Activated gamma-delta T cell treated with anti-CD3 and anti-CD28 coated beads, Interleukin-2, amount 50 U/mL, for 16 hours (primary cell): ENCODE data around the gene RGS6.
"Not testable (repeated sequence)": the region's sequence is repeated elsewhere in the genome, so short reads cannot be mapped to it uniquely, and the experiment has no call there.

Experiments used
- DNase-seq: peaks from one replicate; pipeline ENCODE4 v3.0.0-alpha.2; 2020; ENCODE audit warnings: low read depth

Gene RGS6

DNA sequence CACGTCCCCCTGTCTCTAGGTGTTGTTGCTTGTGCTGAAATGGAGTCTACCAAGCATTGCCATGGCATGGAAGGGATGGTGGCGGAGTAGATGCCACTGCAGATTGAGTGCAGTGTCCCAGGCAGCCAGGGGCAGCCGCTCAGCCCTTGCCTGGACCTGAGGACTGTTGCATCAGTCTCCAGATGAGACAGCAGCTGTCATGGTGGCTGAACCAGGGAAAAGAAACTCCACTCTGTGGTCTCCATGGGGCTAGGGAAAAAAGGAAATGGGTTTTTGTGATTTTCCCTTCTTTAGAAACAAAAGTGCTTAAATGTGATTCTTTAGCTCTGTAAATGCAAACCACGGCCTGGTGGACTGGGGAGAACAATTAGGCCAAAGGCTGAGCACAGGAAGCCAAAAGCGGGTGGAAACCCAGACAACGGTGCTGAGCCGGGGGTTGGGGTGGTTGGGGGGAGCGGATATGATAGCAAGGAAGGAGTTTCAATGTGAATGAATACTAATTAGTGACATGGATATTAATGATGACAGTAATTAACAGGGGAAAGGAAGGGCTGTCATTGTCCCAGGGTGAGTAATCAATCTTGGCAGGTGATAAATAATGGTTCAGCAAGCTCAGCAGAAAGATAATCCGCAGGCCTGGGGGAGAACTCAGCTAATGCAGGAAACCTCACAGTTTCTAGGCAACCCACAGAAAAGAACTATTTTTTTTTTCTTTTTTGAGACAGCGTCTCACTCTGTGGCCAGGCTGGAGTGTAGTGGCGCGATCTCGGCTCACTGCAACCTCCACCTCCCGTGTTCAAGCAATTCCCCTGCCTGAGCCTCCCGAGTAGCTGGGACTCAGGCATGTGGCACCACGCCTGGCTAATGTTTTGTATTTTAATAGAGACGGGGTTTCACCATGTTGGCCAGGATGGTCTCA is 519.1 kb downstream of the RGS6 start:
- DNase-seq: peak; percentile 24

GRCh38 chr14:72452774-72453173 is 520.5 kb downstream of the RGS6 start:
- DNase-seq: no peak

- no peak for DNase-seq
Observed at GRCh38 chr14:72454388-72455160, 522.3 kb downstream of the RGS6 start.

- DNase-seq: no peak
Observed at GRCh38 chr14:72457641-72458040, 525.4 kb downstream of the RGS6 start.

- DNase-seq: no peak
Observed at GRCh38 chr14:72462056-72462455, 529.8 kb downstream of the RGS6 start.

GRCh38 chr14:72463291-72463866 is 531.1 kb downstream of the RGS6 start:
- no peak for DNase-seq

- no peak for DNase-seq
Observed at GRCh38 chr14:72464226-72464625, 532.0 kb downstream of the RGS6 start.

GRCh38 chr14:72466325-72466724 is 534.1 kb downstream of the RGS6 start:
- no peak for DNase-seq

GRCh38 chr14:72471346-72471745 is 539.1 kb downstream of the RGS6 start:
- DNase-seq: no peak

GRCh38 chr14:72472845-72473244 is 540.6 kb downstream of the RGS6 start:
- no peak for DNase-seq

DNA sequence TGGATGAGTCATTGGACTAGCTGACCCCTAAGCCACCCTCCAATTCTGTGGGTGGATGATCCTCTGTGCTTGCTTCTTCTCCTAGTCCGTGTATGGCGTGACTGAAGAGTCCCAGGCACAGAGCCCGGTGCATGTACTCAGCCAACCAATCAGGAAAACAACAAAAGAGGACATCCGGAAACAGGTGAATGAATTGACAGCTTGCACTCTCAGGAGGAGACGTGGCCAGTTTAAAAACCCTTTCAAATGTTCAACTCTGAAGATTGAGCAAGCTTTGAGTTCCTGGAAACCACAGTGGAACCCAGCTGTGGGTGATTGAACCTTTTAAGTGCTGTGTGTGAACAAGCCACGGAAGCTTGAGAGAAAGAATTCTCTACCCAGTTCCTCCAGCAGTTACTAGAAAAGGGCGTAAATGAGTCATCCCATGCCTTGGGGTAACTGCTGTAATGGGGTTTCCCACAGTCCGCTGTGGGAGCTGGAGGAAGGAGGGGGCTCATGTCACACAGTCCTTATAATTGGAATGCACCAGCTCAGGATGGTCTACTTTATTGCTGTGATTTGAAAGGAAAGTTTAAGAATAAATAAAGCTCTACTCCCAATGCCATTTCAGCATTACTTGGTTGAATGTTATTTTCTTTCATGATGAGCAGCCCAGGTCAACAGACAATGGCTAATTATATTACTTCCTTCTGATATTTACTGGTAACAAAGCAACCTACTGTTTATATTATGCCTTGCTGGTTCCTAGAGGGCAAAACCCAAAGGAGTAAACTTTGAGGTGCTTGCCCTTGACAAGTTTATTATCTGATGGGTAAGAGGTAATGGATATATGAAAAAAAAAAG is 544.6 kb downstream of the RGS6 start:
- DNase-seq: peak; percentile 57

GRCh38 chr14:72477578-72477977 is 545.3 kb downstream of the RGS6 start:
- not testable (repeated sequence) for DNase-seq

DNA sequence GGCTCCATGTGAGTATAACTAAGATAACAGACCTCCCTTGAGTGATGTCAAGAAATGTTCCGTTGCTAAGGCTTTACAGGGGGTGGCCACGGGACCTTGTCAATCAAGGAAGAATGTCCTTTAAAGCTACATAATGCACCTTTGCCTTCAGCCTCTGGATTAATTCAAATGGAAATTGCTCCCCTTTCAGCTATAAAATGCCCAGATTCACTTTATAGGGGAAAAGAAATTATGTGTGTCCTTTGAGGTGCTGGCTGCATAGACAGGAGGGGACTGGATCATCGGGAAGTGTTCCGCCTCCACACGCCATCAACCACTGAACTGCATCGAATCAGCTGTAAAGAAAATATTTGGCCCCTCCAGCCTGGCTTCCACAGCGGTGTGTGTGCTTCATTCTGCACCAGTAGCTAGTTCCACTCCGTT is 546.3 kb downstream of the RGS6 start:
- DNase-seq: no peak

- no peak for DNase-seq
Observed at GRCh38 chr14:72479461-72479931, 547.3 kb downstream of the RGS6 start.

DNA sequence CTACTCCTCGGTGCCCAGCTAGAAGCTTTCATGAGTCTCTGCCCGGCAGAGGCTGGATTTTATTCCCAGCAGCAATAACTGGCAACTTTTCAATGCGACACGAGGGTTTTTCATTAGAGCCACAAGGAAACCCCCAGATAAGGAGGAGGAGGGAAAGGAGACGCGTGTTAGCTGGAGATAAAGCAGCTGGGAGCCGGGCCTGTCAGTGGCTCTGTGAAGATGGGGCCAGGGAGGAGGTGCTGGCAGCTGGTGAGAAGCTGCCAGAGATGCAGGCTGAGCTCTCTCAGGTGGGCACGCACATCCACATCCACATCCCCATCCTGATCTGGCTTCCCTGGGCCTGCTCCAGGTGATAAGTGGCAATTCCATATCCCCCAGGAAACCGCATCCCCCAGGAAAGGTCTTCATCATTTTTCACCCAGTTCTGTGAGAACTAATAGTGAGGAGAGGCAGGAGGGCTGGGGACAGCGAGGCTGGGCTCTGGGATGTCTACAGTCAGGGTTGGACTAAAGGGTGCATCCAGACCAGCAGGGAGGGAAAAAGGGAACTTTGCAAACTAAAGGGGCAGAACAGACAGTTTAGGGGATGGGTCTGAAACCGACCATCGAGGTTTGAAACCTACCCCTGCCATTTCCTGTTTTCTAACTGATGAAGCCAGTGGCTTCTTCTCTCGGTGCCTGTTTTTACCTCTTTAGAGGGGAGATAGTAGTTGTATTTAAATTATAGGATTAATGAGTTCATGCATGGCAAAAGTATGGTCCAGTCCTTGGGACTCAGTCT is 548.4 kb downstream of the RGS6 start:
- no peak for DNase-seq

GRCh38 chr14:72483311-72483710 is 551.1 kb downstream of the RGS6 start:
- no peak for DNase-seq

GRCh38 chr14:72485695-72486094 is 553.5 kb downstream of the RGS6 start:
- DNase-seq: no peak

- DNase-seq: no peak
Observed at GRCh38 chr14:72488514-72488913, 556.3 kb downstream of the RGS6 start.

DNA sequence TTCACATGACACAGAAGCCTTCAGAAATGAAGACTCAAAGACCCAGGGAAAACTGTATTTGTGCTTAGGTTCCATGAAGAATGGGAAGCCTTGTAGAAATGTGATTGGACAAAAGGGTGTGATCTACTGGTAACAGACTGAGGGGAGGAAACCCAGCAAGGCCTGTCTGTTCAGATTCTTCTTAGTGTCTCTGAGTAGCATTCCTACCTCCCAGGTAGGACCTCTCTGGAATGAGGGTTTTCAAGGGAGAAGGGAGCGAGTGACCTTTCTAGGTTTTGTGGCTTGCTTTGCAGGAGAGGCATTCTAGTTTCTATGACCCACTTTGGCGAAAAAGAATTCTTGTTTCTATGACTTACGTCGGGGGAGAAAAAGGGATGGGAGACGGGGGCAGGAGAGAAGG is 560.0 kb downstream of the RGS6 start:
- DNase-seq: no peak

DNA sequence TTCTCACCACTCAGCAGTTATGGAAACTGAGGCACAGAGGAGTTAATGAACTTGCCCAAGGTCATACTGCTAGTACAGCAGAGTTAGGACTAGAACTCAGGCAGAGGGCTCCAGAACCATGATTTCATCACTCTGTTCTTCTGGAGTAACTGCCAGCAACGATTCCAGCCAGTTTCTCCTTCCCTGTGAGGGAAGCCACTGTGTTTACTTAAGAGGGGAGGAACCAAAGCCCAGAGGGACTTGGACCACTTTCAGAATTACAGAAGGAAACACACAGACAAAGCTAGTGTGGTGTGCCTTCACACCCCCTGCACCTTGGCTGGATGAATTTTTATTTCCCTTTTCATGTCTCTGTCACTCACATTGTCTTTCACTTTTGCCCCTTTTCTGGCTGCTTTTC is 563.4 kb downstream of the RGS6 start:
- no peak for DNase-seq

- no peak for DNase-seq
Observed at GRCh38 chr14:72498646-72499045, 566.4 kb downstream of the RGS6 start.
